Measurements from ENCODE around the gene RNF115.
"Not testable (repeated sequence)": the region's sequence is repeated elsewhere in the genome, so short reads cannot be mapped to it uniquely, and the experiment has no call there.

Gene RNF115

DNA sequence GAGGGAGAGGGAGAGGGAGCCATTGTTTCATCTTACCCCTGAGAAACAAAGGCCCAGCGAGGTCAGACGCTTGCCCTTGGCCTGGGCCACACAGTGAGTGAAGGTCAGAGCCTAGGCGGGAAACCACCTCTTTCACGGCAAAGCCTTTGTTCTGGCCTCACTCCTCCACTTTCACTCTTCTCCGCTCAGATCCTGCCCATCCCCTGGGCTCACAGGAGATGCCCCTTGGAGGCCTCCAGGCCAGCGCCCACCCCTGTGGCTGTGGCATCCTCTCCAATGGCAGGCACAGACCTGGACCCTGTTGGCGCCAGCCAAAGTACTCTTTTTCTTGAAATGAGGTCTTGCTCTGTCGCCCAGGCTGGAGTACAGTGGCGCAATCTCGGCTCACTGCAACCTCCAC lies 55.9 kb downstream of the RNF115 start:
- H2BK15ac ChIP-seq (ENCODE audit: low read length); H3K27me3 ChIP-seq (ENCODE audit: control insufficient read depth in 3 of 3, insufficient read depth in 3 of 3, low read depth in 1 of 3, low read length in 3 of 3); H2BK5ac ChIP-seq (ENCODE audit: low read length); H2AFZ ChIP-seq (ENCODE audit: low read length); H3K79me1 ChIP-seq (ENCODE audit: low read depth, low read length); H4K91ac ChIP-seq (ENCODE audit: low read depth, low read length, poor library complexity); H2BK120ac ChIP-seq (ENCODE audit: low read depth, low read length); H3K23ac ChIP-seq (ENCODE audit: low read depth, low read length, poor library complexity); H3K14ac ChIP-seq (ENCODE audit: low read length); H3K4ac ChIP-seq (ENCODE audit: low read length); H3K18ac ChIP-seq (ENCODE audit: low read length); DNase-seq (ENCODE audit: low spot score); H3K4me1 ChIP-seq (ENCODE audit: control insufficient read depth in 2 of 2, insufficient read depth in 1 of 2, low read depth in 1 of 2, low read length in 2 of 2); H2AK5ac ChIP-seq (ENCODE audit: low read depth, low read length); H3K4me2 ChIP-seq (ENCODE audit: insufficient read depth, low read length, poor library complexity, severe bottlenecking); H3K9ac ChIP-seq (ENCODE audit: low read depth, low read length, poor library complexity); H3K27ac ChIP-seq (replicated peaks; ENCODE audit: low read length); H4K8ac ChIP-seq (ENCODE audit: low read depth, low read length); H3K4me3 ChIP-seq (ENCODE audit: low read length in 2 of 2); H2BK12ac ChIP-seq (ENCODE audit: low read length): not testable (repeated sequence)
- Histone ChIP-seq H3K9me3 (replicated peaks in 1 of 2; ENCODE audit: control insufficient read depth in 2 of 2, insufficient read depth in 1 of 2, low read depth in 1 of 2, low read length in 2 of 2) (peaks cover 0 to 18% of the 10 kb centered on the region in 2 donors), H3K36me3 (replicated peaks in 1 of 2; ENCODE audit: control insufficient read depth in 2 of 2, insufficient read depth in 2 of 2, low read length in 2 of 2) (peaks cover 4 to 57% of the 10 kb centered on the region in 2 donors)
- no CpG with 5 or more reads among the region's 10 CpGs for WGBS, 2 donors (ENCODE audit: extremely low coverage in 2 of 2, insufficient read length in 2 of 2, insufficient replicate concordance in 1 of 2)

DNA sequence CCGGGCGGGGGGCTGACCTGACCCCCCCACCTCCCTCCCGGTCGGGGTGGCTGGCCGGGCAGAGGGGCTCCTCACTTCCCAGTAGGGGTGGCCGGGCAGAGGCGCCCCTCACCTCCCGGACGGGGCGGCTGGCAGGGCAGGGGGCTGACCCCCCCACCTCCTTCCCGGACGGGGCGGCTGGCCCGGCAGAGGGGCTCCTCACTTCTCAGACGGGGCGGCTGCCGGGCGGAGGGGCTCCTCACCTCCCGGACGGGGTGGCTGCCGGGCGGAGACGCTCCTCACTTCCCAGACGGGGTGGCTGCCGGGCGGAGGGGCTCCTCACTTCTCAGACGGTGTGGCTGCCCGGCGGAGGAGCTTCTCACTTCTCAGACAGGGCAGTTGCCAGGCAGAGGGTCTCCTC lies 57.0 kb downstream of the RNF115 start:
- DNase-seq (ENCODE audit: low spot score); H2BK5ac ChIP-seq (ENCODE audit: low read length); H2AK5ac ChIP-seq (ENCODE audit: low read depth, low read length); H2BK15ac ChIP-seq (ENCODE audit: low read length); H3K79me1 ChIP-seq (ENCODE audit: low read depth, low read length); H2AFZ ChIP-seq (ENCODE audit: low read length); H2BK120ac ChIP-seq (ENCODE audit: low read depth, low read length); H3K4ac ChIP-seq (ENCODE audit: low read length); H4K8ac ChIP-seq (ENCODE audit: low read depth, low read length); H3K23ac ChIP-seq (ENCODE audit: low read depth, low read length, poor library complexity); H4K91ac ChIP-seq (ENCODE audit: low read depth, low read length, poor library complexity); H3K4me2 ChIP-seq (ENCODE audit: insufficient read depth, low read length, poor library complexity, severe bottlenecking); H3K27me3 ChIP-seq (ENCODE audit: control insufficient read depth in 3 of 3, insufficient read depth in 3 of 3, low read depth in 1 of 3, low read length in 3 of 3); H3K27ac ChIP-seq (replicated peaks; ENCODE audit: low read length); H3K4me3 ChIP-seq (ENCODE audit: low read length in 2 of 2); H3K14ac ChIP-seq (ENCODE audit: low read length); H3K4me1 ChIP-seq (ENCODE audit: control insufficient read depth in 2 of 2, insufficient read depth in 1 of 2, low read depth in 1 of 2, low read length in 2 of 2); H3K18ac ChIP-seq (ENCODE audit: low read length); H2BK12ac ChIP-seq (ENCODE audit: low read length); H3K9ac ChIP-seq (ENCODE audit: low read depth, low read length, poor library complexity): not testable (repeated sequence)
- no CpG with 5 or more reads among the region's 29 CpGs for WGBS, 2 donors (ENCODE audit: extremely low coverage in 2 of 2, insufficient read length in 2 of 2, insufficient replicate concordance in 1 of 2)
- Histone ChIP-seq H3K36me3 (replicated peaks in 1 of 2; ENCODE audit: control insufficient read depth in 2 of 2, insufficient read depth in 2 of 2, low read length in 2 of 2) (peaks cover 5 to 57% of the 10 kb centered on the region in 2 donors), H3K9me3 (replicated peaks in 1 of 2; ENCODE audit: control insufficient read depth in 2 of 2, insufficient read depth in 1 of 2, low read depth in 1 of 2, low read length in 2 of 2) (peaks cover 2 to 20% of the 10 kb centered on the region in 2 donors)

DNA sequence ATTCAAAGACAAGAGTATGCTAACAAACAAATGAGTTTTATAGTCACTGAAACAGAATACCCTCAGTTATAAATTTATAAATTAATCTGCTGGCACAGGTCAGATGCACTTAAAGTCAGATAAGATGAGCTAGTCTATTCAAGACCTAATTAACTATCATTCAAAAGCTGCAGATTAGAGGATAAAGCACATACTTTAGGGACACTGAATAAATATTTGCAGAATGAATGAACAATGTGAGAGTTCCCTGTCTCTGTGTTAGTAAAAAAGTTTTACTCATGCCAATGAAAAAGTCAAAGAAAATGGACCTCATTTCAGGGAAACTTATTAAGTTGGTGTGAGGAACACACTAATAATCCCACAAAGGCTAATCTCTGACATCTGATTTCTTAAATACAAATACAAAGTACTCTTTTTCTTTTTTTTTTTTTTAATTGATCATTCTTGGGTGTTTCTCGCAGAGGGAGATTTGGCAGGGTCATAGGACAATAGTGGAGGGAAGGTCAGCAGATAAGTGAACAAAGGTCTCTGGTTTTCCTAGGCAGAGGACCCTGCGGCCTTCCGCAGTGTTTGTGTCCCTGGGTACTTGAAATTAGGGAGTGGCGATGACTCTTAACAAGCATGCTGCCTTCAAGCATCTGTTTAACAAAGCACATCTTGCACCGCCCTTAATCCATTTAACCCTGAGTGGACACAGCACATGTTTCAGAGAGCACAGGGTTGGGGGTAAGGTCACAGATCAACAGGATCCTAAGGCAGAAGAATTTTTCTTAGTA lies 58.1 kb downstream of the RNF115 start:
- not testable (repeated sequence) for H3K18ac ChIP-seq (ENCODE audit: low read length); H4K91ac ChIP-seq (ENCODE audit: low read depth, low read length, poor library complexity); H3K27ac ChIP-seq (replicated peaks; ENCODE audit: low read length); H3K4me2 ChIP-seq (ENCODE audit: insufficient read depth, low read length, poor library complexity, severe bottlenecking); H3K14ac ChIP-seq (ENCODE audit: low read length); H2AFZ ChIP-seq (ENCODE audit: low read length); H3K4ac ChIP-seq (ENCODE audit: low read length); H2BK15ac ChIP-seq (ENCODE audit: low read length); H2AK5ac ChIP-seq (ENCODE audit: low read depth, low read length); H3K79me1 ChIP-seq (ENCODE audit: low read depth, low read length); H3K27me3 ChIP-seq (ENCODE audit: control insufficient read depth in 3 of 3, insufficient read depth in 3 of 3, low read depth in 1 of 3, low read length in 3 of 3); H3K9ac ChIP-seq (ENCODE audit: low read depth, low read length, poor library complexity); H2BK120ac ChIP-seq (ENCODE audit: low read depth, low read length); H3K23ac ChIP-seq (ENCODE audit: low read depth, low read length, poor library complexity); H3K4me3 ChIP-seq (ENCODE audit: low read length in 2 of 2); DNase-seq (ENCODE audit: low spot score); H2BK12ac ChIP-seq (ENCODE audit: low read length); H3K4me1 ChIP-seq (ENCODE audit: control insufficient read depth in 2 of 2, insufficient read depth in 1 of 2, low read depth in 1 of 2, low read length in 2 of 2); H4K8ac ChIP-seq (ENCODE audit: low read depth, low read length); H2BK5ac ChIP-seq (ENCODE audit: low read length)
- WGBS, 2 donors (ENCODE audit: extremely low coverage in 2 of 2, insufficient read length in 2 of 2, insufficient replicate concordance in 1 of 2) = no CpG with 5 or more reads among the region's 5 CpGs
- peaks cover 4 to 49% of the 10 kb centered on the region in 2 donors for H3K36me3 ChIP-seq (replicated peaks in 1 of 2; ENCODE audit: control insufficient read depth in 2 of 2, insufficient read depth in 2 of 2, low read length in 2 of 2)
- H3K9me3 ChIP-seq (replicated peaks in 1 of 2; ENCODE audit: control insufficient read depth in 2 of 2, insufficient read depth in 1 of 2, low read depth in 1 of 2, low read length in 2 of 2) = peaks cover 4 to 27% of the 10 kb centered on the region in 2 donors

DNA sequence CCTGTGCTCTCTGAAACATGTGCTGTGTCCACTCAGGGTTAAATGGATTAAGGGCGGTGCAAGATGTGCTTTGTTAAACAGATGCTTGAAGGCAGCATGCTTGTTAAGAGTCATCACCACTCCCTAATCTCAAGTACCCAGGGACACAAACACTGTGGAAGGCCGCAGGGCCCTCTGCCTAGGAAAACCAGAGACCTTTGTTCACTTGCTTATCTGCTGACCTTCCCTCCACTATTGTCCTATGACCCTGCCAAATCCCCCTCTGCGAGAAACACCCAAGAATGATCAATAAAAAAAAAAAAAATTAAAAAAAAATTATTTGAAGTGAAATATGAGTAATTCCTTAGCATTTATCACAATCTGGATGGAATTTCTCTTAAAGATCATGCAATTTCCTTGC lies 58.8 kb downstream of the RNF115 start:
- not testable (repeated sequence) for H3K4me2 ChIP-seq (ENCODE audit: insufficient read depth, low read length, poor library complexity, severe bottlenecking); H3K27me3 ChIP-seq (ENCODE audit: control insufficient read depth in 3 of 3, insufficient read depth in 3 of 3, low read depth in 1 of 3, low read length in 3 of 3); H2BK15ac ChIP-seq (ENCODE audit: low read length); H3K79me1 ChIP-seq (ENCODE audit: low read depth, low read length); H2AK5ac ChIP-seq (ENCODE audit: low read depth, low read length); H3K27ac ChIP-seq (replicated peaks; ENCODE audit: low read length); DNase-seq (ENCODE audit: low spot score); H3K23ac ChIP-seq (ENCODE audit: low read depth, low read length, poor library complexity); H2BK12ac ChIP-seq (ENCODE audit: low read length); H3K18ac ChIP-seq (ENCODE audit: low read length); H3K4ac ChIP-seq (ENCODE audit: low read length); H4K8ac ChIP-seq (ENCODE audit: low read depth, low read length); H2BK5ac ChIP-seq (ENCODE audit: low read length); H2BK120ac ChIP-seq (ENCODE audit: low read depth, low read length); H3K9ac ChIP-seq (ENCODE audit: low read depth, low read length, poor library complexity); H3K4me1 ChIP-seq (ENCODE audit: control insufficient read depth in 2 of 2, insufficient read depth in 1 of 2, low read depth in 1 of 2, low read length in 2 of 2); H4K91ac ChIP-seq (ENCODE audit: low read depth, low read length, poor library complexity); H3K4me3 ChIP-seq (ENCODE audit: low read length in 2 of 2); H3K14ac ChIP-seq (ENCODE audit: low read length); H2AFZ ChIP-seq (ENCODE audit: low read length)
- no CpG with 5 or more reads among the region's 3 CpGs for WGBS, 2 donors (ENCODE audit: extremely low coverage in 2 of 2, insufficient read length in 2 of 2, insufficient replicate concordance in 1 of 2)
- peaks cover 4 to 46% of the 10 kb centered on the region in 2 donors for H3K36me3 ChIP-seq (replicated peaks in 1 of 2; ENCODE audit: control insufficient read depth in 2 of 2, insufficient read depth in 2 of 2, low read length in 2 of 2)
- peaks cover 4 to 30% of the 10 kb centered on the region in 2 donors for H3K9me3 ChIP-seq (replicated peaks in 1 of 2; ENCODE audit: control insufficient read depth in 2 of 2, insufficient read depth in 1 of 2, low read depth in 1 of 2, low read length in 2 of 2)

Measured in neuronal stem cell (in vitro differentiated cells).